HL-60/S4 treated with phorbol 12-myristate 13-acetate at 8.2 ng/mL for 4 days and 3 days (cell line): ENCODE results near the gene COQ10A.
"Not testable (repeated sequence)": the region's sequence is repeated elsewhere in the genome, so short reads cannot be mapped to it uniquely, and the experiment has no call there.

Source experiments
- in situ Hi-C: fragments of 300-500 bp; cut with MboI; formaldehyde crosslinking; loops from 2 replicates; pipeline ENCODE4 v1.15.0; 2022; ENCODE audit warnings: low sequenced_read_pairs

Gene COQ10A

DNA sequence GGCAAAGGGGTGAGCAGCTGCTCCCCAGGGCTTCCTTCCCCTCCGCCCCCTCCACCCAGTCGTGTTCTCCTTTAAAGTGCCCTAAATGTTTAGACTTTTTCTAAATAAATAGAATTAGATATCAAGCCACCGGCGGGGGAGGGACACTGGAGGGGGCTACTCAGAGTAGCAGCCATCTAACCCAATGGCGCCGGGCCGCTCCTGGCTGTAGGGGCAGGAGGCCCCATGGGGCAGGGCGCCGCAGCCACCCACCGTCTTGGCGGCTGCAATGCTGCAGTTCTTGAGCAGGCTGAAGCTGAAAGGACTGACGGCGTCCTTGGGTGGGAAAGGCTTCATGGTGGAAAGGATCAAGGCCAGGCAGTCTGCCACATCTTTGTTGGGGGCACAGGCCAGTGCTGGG lies 23.8 kb upstream of the COQ10A start:
- in situ Hi-C loops: no loop called here

DNA sequence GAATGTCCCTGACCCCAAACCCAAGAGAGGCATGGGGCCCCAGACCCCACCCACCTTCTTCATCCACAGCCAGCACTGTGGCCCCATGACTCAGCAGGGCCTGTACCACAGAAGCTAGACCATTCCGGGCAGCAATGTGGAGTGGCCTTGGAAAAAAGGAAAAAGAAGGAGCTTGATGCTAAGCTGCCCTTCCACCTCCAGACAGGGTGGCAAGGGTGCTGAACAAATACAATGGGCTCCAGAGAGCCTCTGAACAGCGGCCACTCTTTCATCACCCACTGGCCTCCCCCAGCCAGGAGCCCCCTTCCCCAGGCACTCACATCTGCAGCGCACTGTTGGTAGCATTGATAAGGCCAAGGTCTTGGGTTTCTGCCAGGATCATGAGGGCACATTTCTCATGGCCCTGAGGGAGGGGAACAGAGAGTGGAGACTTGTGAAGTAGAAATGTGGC lies 23.0 kb upstream of the COQ10A start:
- in situ Hi-C loops: no loop called here

DNA sequence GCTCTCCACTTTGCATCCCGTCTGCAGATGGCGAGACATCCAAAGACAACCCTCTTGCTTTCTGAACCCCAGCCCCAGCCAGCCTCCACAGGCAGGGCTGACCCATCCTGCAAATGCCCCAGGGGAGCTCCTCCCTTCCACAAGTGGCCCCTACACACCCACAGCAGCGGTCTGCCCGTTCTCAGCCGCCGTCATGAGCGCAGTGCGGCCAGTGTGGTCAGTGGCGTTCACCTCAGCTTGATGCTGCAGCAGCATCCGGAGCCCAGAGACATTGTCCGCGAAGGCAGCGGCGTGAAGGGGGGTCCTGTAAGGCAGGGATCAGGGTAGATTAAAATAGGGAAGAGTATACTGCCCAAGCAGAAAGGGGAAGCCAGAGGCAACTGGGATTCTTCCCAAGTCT lies 22.2 kb upstream of the COQ10A start:
- in situ Hi-C loops: no loop called here

DNA sequence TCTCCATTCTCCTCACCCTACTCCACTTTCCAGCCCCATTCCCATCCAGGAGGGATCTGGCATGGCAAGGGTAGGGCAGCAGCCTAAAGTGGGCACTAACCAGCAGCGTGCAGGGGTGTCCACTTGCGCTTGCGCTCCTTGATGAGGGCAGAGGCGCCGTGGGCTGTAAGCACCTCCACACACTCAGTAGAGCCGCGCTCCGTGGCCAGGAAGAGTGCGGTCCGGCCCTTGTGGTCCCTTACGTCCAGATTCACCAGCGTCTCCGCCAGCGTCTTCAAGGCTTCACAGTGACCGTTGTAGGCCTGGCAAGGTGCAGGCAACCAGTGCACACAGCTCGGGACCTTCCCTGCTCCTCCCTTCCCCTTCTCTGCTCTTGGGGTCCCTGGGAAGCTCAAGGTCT lies 18.8 kb upstream of the COQ10A start:
- in situ Hi-C loops: no loop called here

- in situ Hi-C loops: no loop called here
Observed at GRCh38 chr12:56248711-56249110, 18.0 kb upstream of the COQ10A start.

DNA sequence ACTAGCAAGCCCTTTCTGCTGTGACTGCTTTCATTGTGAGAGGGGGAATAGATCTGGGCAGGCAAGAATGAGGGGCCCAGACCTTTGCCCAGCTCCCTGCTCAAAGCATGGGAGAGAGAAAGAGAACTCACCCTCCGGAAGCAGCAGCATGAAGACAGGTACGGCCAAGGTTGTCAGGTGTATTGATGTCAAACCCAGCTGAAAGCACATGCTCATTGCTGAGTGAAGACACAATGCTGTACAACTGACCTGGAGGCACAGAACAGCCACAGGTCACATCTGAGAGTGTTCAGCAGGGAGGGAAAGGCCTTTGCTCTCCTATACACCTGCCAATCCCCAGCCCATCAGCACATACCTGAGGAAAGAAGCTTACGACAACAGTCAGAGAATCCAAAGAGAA lies 14.1 kb upstream of the COQ10A start:
- in situ Hi-C loops: no loop called here

DNA sequence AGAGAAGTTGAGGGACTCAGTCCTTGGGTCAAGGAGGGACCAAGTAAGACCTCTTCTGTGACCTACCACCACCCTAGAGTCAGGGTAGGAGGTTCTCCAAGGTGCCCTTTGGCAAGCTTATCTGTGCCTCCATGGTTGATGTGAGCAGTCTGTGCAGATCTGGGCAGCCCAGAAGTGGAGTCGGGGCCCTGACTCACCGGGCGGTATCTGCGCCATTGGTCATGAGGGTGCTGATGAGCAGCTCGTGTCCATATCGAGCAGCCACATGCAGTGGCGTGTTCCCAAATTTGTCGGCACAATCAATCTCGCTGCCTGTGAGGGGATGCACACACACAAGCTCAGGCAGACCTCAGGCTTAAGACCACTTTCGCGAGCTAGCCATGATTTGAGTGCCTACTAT lies 13.7 kb upstream of the COQ10A start:
- in situ Hi-C loops: no loop called here

GRCh38 chr12:56255671-56256070 lies 11.1 kb upstream of the COQ10A start:
- in situ Hi-C loops: no loop called here

DNA sequence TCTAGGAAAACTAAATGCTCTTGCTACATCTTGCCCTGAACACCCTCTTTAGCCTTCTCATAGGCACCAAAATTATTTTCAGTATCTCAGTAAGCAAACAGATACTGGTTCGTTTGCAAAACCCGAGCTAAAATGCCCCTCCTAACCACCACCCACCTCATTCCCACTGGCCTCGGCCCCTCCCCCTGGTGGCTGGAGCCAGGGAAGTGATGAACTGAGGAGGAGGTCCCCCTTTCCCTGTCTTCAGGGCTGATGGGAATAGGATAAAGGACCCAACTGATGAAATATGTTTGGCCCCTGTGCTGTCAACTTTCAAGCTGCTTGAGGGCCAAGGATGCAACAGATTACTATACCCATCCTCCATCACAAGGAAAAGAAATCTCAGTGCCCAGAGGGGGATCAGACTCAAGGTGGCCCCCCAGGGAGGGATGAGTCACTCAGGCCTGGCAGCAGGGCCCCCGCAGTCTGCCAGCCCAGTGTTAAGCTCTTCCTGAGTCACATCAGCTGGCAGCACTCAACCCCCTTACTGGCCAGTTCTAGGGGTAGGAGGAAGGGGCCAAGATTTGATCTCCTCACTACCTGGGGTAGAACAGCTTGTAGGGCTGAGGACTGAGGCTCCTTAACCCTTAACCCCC lies 10.3 kb upstream of the COQ10A start:
- in situ Hi-C loops: no loop called here

- in situ Hi-C loops: no loop called here
Observed at GRCh38 chr12:56257071-56257470, 9.7 kb upstream of the COQ10A start.

- in situ Hi-C loops: no loop called here
Observed at GRCh38 chr12:56257491-56258067, 9.2 kb upstream of the COQ10A start.

DNA sequence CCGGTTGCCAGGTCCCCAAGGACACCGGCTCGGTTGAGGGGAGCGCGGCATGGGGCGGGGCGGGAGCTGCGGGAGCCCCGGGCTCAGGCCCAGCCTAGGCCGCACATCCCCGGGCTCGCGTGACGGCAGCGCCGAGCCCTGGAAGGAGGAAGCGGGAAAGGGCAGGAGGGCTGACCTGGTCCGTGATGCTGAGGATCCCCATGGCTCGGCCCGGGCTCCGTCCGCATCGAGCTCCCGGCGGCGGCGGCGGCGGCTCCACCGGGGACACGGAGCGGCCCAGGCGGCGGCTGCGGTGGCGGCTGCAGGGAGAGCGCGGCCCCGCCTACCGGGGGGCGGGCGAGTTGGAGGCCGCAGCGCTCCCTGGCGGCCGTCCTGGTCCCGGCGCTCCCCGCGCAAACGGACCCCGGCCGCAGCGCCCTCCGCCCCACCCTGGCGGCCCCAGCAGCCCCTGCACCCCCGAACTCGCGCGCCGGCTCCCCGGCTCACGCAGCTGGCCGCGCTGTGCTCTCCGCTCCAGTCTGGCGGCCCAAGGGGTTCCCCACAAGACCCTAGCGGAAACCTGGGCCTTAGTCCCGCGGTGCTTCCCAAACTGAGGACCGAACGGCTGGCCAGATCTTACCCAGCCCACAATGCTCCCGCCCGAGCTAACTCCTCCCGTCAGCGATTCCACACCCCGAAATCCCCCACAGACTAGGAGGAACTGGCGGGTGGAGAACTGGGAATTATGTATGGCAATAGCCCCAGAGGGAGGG lies 8.5 kb upstream of the COQ10A start, which contains the start of gene ANKRD52:
Gene ANKRD52 (minus strand): TSS at position 317 of the 752 bp plus-strand sequence. CDS start 115 bp downstream, at position 202.
- in situ Hi-C loops: no loop called here

GRCh38 chr12:56258820-56259183 lies 7.9 kb upstream of the COQ10A start:
- in situ Hi-C loops: no loop called here

- in situ Hi-C loops: no loop called here
Observed at GRCh38 chr12:56260380-56260779, 6.4 kb upstream of the COQ10A start.

DNA sequence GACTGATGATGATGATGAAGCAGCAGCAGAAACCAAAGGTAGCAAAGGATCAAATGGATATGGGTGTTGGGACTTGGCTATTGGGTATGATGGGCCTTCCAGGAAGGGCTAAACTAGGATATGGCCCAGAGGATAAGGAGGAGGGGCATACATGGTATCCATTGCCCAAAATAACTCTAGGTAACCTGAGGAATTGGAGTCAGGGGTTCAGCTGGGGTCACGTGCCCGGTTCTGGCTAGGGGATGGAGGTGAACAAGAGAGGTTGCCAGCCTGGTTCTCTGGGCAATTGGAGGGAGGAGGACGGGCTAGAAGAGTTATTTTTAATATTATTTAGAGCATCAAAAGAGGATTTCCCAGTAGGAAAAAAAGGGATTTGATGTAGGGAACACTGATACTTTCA lies 5.8 kb upstream of the COQ10A start:
- in situ Hi-C loops: no loop called here

GRCh38 chr12:56261503-56262232 lies 5.1 kb upstream of the COQ10A start:
- in situ Hi-C loops: no loop called here

- in situ Hi-C loops: not testable (repeated sequence)
Observed at GRCh38 chr12:56262955-56263354, 3.8 kb upstream of the COQ10A start.

DNA sequence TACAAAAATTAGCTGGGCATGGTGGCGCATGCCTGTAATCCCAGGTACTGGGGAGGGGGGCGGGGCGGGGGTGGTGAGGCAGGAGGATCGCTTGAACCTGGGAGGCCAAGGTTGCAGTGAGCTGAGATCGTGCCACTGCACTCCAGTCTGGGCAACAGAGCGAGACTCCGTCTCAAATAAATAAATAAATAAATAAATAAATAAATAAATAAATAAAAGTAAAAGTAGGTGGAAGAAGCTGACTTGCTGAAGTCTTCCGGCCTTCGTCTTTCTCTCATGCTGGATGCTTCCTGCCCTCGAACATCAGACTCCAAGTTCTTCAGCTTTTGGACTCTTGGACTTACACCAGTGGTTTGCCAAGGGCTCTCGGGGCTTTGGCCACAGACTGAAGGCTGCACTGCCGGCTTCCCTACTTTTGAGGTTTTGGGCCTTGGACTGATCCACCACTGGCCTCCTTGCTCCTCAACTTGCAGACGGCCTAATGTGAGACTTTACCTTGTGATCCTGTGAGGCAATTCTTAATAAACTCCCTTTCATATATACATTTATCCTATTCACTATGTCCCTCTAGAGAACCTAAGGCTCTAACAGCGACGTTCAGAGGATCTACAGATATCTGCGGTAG lies 562 bp upstream of the COQ10A start:
- in situ Hi-C loops: not testable (repeated sequence)

DNA sequence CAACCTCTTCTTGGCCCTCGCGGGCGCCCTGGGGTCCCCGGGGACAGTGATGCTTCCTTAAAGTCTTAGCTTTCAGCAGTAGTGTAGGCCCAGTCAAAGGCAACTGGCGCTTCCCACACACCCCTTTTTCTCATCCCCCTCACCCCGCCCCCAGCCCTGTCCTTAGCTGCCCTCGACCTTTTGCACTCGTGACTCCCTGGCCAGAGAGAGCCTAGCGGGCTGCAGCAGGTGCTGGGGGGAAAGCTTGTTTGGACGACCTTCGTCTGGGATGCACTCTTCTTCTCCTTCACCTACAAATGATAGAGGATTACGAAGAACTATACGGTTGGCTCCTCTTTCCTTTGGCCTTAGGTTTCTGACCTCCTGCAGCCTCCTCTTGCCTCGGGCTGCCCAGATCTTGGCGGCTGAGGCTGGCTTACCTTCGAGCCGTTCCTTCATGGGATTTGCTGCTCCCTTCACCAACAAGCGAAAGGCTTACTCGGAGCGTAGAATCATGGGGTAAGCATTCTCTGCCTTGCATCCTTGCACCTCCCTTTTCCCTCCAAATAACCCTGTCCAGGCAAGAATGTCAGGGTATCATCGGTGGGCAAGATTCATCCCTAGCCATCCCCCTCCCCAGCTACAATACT lies 815 bp downstream of the COQ10A start:
- in situ Hi-C loops: no loop called here

DNA sequence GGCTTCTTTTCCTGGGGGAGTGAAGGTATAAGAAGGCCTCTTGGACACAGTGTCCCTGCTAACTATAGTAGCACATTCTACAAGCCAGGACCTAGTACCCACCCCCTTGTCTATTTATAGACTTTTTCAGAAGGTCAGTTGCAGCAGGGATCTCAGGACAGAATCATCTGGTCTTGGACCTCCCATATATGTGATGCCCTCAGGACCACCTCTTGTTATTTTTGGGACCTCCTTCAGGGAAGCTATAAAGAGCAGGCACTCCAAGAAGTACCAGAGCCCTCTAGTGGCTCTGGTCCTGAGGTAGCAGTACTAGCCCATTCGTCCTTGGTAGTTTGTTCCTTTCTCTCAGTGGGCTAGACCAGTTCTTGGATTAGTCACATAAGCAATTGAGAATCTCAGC lies 4.3 kb downstream of the COQ10A start:
- in situ Hi-C loops: no loop called here

- in situ Hi-C loops: not testable (repeated sequence)
Observed at GRCh38 chr12:56272468-56272867, 5.7 kb downstream of the COQ10A start.
